SIG-M5 treated with dmso at 0.1 percent for 504 hours (cell line): ENCODE results near the gene TFAP2D.

Experiments
- DNase-seq: peaks from one replicate; lab custom pipeline; 2025; ENCODE audit not compliant: unreplicated experiment; lab: John Stamatoyannopoulos, UW

Gene TFAP2D

GRCh38 chr6:50713226-50713625 is at the start of gene TFAP2D:
Gene TFAP2D, plus strand, starts transcription at chr6:50713526. Its CDS starts 530 bp downstream, at chr6:50714056.
- no peak for DNase-seq

GRCh38 chr6:50663806-50664205 is 49.5 kb upstream of the TFAP2D start:
- DNase-seq, result no peak

- DNase-seq, result no peak
These were observed 47.2 kb upstream of the TFAP2D start for GRCh38 chr6:50666089-50666488.

- DNase-seq, result no peak
These were observed 32.0 kb upstream of the TFAP2D start for GRCh38 chr6:50681213-50681824.

DNA sequence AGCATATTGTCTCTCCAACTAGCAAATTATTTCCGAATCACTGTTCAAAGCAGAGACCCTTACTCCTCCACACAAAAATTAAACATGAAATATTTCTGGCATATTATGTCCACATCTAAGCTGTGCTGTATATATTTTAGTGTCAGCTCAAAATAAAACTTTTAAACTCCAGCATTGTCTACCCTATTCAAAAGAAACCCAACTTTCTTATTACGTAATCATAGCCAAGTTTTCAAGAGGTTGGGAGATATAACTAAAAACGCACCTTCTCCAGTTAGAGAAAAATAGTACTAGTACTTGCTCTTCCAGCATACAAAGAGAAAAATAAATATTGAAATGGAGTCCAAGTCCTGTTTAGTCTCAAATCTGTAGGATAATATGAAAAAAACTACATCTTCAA is 24.1 kb upstream of the TFAP2D start:
- DNase-seq, result no peak

GRCh38 chr6:50691814-50692495 is 21.4 kb upstream of the TFAP2D start:
- no peak for DNase-seq

GRCh38 chr6:50698546-50698945 is 14.8 kb upstream of the TFAP2D start:
- no peak for DNase-seq

DNA sequence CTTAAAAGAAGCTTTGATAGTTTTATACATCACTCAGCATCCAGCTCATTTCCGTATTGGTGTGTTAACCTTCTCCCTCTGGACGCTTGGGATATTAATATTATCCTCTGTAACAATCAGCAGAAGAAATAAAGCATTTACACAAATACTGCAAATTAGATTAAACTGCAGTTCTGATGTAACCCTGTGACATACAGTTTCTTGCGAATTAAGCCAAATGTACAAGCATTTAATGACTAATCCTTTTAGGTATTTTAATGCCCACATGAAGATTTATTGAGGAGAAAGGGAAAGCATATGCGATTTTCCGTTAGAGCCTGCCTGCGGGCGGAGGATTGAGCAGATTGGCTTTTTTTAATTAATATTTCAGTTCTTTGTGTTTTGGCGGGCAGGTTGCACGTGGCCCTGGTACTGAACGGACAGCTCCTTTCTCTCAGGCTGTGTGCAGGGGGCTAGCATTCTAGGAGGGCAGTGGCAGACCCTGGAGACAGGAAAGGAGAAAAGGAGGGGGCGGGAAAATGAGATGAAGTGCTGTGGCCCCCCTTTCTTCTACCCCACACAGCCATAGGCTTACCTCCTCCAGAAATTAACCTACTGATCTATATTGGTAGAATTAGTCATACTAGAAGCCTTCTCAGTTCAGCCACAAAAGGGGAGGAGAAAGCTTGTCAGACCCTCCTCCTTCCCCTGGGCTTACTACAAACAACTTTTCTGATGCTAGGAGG is 14.1 kb upstream of the TFAP2D start:
- DNase-seq, result no peak

DNA sequence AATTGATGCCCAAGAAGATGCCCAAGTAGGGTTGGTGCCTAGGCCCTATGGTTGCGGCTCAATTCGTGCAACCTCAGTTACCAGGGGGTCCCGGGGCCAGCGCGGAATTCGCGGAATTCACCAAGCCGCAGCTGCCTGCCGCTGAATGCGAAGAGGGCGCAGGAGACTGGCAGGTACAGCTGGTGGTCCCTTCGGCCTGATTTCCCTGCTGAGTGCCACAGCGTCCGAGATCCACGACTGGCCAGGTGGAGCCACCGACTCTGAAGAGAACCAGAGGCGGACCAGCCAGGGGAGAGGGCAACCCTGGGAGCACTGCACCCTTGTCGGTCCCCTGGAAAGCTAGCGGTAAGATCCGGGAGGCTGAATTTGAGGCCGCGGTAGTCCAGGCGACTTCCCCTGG is 6.8 kb upstream of the TFAP2D start:
- DNase-seq, result no peak

GRCh38 chr6:50707191-50707590 is 6.1 kb upstream of the TFAP2D start:
- no peak for DNase-seq

- DNase-seq, result no peak
These were observed 5.5 kb upstream of the TFAP2D start for GRCh38 chr6:50707652-50708300.

DNA sequence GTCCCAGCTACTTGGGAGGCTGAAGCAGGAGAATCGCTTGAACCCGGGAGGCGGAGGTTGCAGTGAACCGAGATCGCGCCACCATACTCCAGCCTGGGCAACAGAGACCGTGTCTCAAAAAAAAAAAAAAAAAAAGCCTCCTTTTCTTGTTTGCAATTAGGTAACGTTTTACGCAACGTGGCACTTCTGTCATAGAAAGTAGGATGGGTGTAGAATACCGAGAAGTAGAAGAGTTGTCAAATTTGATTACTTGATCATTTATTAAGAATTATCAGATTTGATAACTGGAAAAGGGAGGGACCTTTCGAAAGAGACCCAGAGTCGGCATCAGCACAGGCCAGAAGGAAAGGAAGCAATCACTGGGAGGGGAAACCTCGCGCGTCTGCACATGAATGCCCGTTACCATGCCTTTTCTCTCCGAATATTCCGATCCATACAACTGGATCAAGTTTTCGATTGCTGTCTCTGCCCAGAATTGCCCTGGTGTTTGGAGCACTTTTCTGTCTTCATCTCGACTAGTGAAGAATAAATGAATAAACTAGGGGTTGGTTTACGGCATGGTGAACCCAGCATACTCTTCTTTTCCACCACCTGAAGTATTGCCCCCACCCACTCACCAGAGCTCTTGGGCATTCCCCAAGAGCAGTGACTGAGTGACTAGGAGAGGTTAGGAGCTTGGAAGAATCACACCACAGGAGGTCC is 4.5 kb upstream of the TFAP2D start:
- DNase-seq, result no peak

GRCh38 chr6:50709366-50709734 is 4.0 kb upstream of the TFAP2D start:
- DNase-seq, result no peak

DNA sequence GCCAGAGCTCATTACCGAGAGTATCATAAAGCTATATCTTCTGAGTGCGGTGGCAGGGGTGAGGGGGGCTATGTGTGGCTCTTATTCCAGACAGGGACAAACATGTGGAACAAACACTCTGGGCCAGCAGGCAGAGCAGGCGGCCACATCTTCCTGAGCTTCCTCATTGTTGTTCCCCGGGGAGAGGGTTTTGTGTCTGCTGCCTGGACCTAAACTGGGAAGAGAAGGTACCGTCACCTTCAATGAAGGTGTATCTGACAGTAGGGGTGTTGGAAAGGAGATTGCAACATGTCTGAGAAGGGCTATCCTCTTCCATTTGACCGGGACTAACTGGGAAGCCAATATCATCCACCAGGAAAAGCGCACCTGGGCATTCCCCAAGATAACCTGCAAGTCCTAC is 1.6 kb upstream of the TFAP2D start:
- no peak for DNase-seq

GRCh38 chr6:50712291-50712690 is 1.0 kb upstream of the TFAP2D start:
- DNase-seq, result no peak

DNA sequence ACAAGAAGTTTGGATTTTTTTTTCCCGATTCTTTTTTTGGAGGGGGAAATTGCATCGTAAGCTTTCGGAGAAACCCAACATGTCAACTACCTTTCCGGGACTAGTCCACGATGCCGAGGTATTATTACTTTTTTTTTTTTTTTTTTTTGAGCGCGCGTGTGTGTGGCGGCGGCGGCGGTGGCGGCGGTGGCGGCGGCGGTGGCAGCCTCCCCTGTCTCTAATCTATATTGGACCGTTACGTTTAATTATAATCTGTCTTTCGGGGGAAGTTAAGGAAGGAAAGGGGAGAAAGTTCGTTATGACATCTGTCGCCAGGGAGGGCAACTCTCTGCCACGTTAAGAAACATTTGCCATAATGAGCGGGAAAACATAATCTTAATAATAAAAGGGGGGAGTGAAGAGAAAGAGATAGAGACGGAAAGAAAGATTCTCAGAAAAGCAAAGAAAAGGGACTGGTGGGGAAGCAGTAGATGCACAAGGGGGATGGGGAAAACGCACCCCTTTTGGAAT is 706 bp downstream of the TFAP2D start:
- no peak for DNase-seq

DNA sequence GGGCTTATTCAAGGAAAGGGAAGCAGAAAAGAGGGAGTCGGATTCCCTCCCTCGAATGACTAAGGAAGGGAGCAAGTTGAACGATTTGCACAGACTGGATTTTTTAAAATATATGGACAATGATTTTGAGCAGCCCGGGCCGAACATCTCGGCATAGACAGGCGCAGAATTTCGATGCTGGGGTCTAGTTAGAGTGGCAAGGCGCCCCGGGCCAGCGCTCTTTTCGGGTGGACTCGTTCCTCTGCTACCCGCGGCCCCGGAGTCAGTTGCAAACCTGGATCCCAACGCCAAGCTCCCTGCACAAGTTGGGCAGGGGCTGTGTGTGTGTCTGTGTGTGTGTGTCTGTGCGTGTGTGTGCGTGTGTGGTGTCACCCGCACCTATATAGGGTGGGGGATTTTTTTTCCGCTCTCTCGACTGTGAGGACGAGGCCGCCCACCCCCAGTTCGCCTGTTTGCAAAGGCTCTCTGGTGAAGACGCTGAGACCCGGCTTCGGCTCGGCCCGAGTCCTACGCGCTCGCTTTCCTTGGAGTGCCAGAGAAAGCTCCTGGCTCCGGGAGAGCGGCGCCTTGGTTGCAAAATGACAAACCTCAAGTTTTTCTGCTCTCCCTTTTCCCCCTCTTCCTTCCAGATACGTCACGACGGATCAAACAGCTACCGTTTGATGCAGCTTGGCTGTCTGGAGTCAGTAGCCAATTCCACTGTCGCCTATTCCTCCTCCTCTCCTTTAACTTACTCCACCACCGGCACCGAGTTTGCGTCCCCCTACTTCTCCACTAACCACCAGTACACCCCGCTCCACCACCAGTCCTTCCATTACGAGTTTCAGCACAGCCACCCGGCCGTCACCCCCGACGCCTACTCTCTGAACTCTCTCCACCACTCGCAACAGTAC is 1.4 kb downstream of the TFAP2D start:
- DNase-seq, result no peak

- no peak for DNase-seq
These were observed 3.7 kb downstream of the TFAP2D start for GRCh38 chr6:50716899-50717509.

DNA sequence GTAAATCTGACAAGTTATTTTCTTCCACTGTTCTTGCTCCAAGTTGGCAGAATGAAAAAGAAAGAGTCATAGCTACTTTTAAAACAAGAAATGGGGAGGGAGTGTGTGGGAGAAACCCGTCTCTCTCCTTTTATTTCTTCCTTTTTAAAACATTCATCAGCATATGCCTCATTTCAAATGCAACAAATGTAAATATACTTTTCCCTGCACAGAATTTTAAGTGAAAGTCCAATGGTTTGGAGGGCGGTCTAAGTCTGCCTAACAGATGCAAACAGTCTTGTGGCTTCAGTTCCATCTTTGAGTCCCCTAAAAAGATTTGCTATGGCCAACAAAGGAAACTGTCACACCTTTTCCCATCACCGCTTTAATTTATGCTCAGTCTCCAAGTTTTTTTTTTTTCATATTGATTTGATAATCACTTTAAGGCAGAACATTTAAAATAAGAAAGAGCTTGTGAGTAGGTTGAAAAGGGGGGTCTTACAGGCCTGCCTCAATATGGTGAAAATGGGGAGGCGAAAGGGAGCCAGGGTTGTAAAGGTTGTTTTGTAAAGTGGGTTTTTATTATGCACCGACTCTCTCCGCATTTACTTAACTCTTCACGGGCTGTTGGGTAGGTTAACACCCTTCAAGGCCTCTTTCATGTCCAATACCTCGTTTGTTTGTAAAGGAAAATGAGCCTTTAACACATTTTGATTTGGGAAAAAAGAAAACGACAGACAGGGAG is 4.6 kb downstream of the TFAP2D start:
- DNase-seq, result no peak
